Caco-2 (cell line): Measurements from ENCODE around the gene ZBTB48. TPM values are rescaled to one million over a fixed set of nuclear protein-coding genes. Genes with fewer than 3 reads are reported as not detected.
"Not testable (repeated sequence)": the region's sequence is repeated elsewhere in the genome, so short reads cannot be mapped to it uniquely, and the experiment has no call there.

Experiments used
- BruUV-seq: library from RNA; stranded (reverse); fragments of 400-500 nt; replicated peaks from 2 replicates; lab custom pipeline; 2021; lab: Mats Ljungman, UMichigan
- CTCF ChIA-PET: fragments of 300-600 bp; sonication (Branson Sonifier 250); formaldehyde crosslinking; loops from one replicate; lab custom pipeline; 2022; ENCODE audit warnings: antibody characterized with exemption; lab: Charles Lee
- POLR2A ChIA-PET: fragments of 300-600 bp; sonication (Branson Sonifier 250); formaldehyde crosslinking; loops from one replicate; lab custom pipeline; 2022; ENCODE audit warnings: antibody characterized with exemption; lab: Charles Lee
- DNase-seq, 2 experiments: peaks; one replicate each; pipeline versions ENCODE4 v3.0.0 to v3.0.0-alpha.2; 2020 to 2022
- H3K27me3 ChIP-seq: replicated peaks from 2 replicates; pipeline ENCODE4 v1.6.0; 2011; ENCODE audit warnings: low read length; ENCODE audit not compliant: control insufficient read depth, insufficient read depth
- H3K36me3 ChIP-seq: 2 replicates; pipeline ENCODE4 v1.5.1; 2011; ENCODE audit warnings: low read length; ENCODE audit not compliant: control insufficient read depth, insufficient read depth
- H3K4me1 ChIP-seq: fragments of 250-450 bp; sonication (Bioruptor Pico); 2 replicates; pipeline ENCODE4 v1.5.1; 2020; ENCODE audit warnings: mild to moderate bottlenecking
- H3K4me3 ChIP-seq: 2 replicates; pipeline ENCODE4 v1.5.1; 2011; ENCODE audit warnings: low read depth, mild to moderate bottlenecking, control low read depth, low read length
- H3K9me3 ChIP-seq: fragments of 250-450 bp; sonication (Bioruptor Pico); 2 replicates; pipeline ENCODE4 v1.5.1; 2020; ENCODE audit warnings: mild to moderate bottlenecking, moderate library complexity
- H3K27ac Mint-ChIP-seq: one replicate; pipeline ENCODE4 v1.8.0; 2022; ENCODE audit warnings: mixed read lengths; ENCODE audit not compliant: unreplicated experiment
- H3K27me3 Mint-ChIP-seq: one replicate; pipeline ENCODE4 v1.8.0; 2022; ENCODE audit warnings: mixed read lengths; ENCODE audit not compliant: insufficient read depth, unreplicated experiment
- H3K36me3 Mint-ChIP-seq: one replicate; pipeline ENCODE4 v1.8.0; 2022; ENCODE audit warnings: mild to moderate bottlenecking, mixed read lengths; ENCODE audit not compliant: insufficient read depth, unreplicated experiment
- H3K4me1 Mint-ChIP-seq: one replicate; pipeline ENCODE4 v1.8.0; 2022; ENCODE audit warnings: low read depth, mixed read lengths; ENCODE audit not compliant: unreplicated experiment
- H3K4me3 Mint-ChIP-seq: one replicate; pipeline ENCODE4 v1.8.0; 2022; ENCODE audit warnings: mild to moderate bottlenecking, moderate library complexity, mixed read lengths; ENCODE audit not compliant: unreplicated experiment
- H3K9me3 Mint-ChIP-seq: one replicate; pipeline ENCODE4 v1.8.0; 2022; ENCODE audit warnings: mixed read lengths; ENCODE audit not compliant: unreplicated experiment
- CTCF ChIP-seq, 2 experiments: fragments of 200-600 bp in 1 of 2; IDR thresholded peaks; 1 replicate in 1 of 2; 2 replicates in 1 of 2; pipeline versions ENCODE4 v1.5.1 to v1.8.0; 2011 to 2022; ENCODE audit warnings: antibody characterized with exemption in 1 of 2, control low read depth in 1 of 2, inconsistent platforms in 1 of 2, low read depth in 1 of 2, low read length in 1 of 2, mild to moderate bottlenecking in 1 of 2, moderate library complexity in 1 of 2; ENCODE audit not compliant: insufficient read depth in 1 of 2, severe bottlenecking in 1 of 2, unreplicated experiment in 1 of 2
- intact Hi-C: fragments of 100-400 bp; cut with micrococcal nuclease; formaldehyde crosslinking; loops from one replicate; pipeline ENCODE4 v1.10.0; 2022; ENCODE audit not compliant: unreplicated experiment
- total RNA-seq: library from RNA; stranded (reverse); gene quantifications from 2 replicates; pipeline ENCODE4 v1.2.3, GENCODE V29; 2022

ZBTB48 gene
- total RNA-seq, 1 experiment from 2014 or later: 22.5 TPM

DNA sequence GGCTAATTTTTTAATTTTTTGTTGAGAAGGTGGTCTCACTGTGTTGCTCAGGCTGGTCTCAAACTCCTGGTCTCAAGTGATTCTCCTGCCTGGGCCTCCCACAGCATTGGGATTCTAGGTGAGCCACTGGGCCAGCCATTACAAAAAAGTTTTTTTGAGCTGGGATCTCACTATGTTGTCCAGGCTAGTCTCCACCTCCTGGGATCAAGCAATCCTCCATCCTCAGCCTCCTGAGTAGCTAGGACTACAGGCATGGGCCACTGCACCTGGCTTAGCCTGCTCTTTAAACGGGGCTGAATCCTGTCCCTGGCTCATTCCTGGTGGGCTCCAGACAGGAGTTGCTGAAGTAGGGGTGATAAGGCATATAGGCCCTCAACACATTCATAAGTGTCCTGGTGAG, 22.2 kb upstream of the ZBTB48 start:
- Histone ChIP-seq H3K9me3 (no peaks in the 10 kb centered on the region), H3K27me3 (no peaks in the 10 kb centered on the region; the same call in 1 of the 2 replicates), H3K36me3 (no peaks in the 10 kb centered on the region), H3K4me3 (no peak overlapping the region), H3K4me1 (peaks cover 5% of the 10 kb centered on the region; the same call in 1 of the 2 replicates)
- H3K36me3 Mint-ChIP-seq: peaks cover 7% of the 10 kb centered on the region
- no peaks in the 10 kb centered on the region for H3K27me3 Mint-ChIP-seq
- H3K4me3 Mint-ChIP-seq: no peak overlapping the region
- peaks cover 5% of the 10 kb centered on the region for H3K4me1 Mint-ChIP-seq
- ChIA-PET CTCF (no interaction called here), POLR2A (no interaction called here)
- no TSS peak for BruUV-seq
- no peak overlapping the region for H3K27ac Mint-ChIP-seq
- intact Hi-C loops: loop anchor here (10.0 kb wide), 1 partner anchor 47 kb away; the partner anchor contains the start of gene KLHL21
- TF ChIP-seq CTCF (IDR thresholded peaks at IDR 0.05; ENCODE audit: insufficient read depth in 1 of 2, low read depth in 1 of 2, low read length in 1 of 2, severe bottlenecking in 1 of 2, unreplicated experiment in 1 of 2): no peak
- H3K9me3 Mint-ChIP-seq: no peaks in the 10 kb centered on the region
- DNase-seq: no peak

GRCh38 chr1:6559161-6559560, 20.6 kb upstream of the ZBTB48 start:
- not testable (repeated sequence) for H3K27ac Mint-ChIP-seq

GRCh38 chr1:6560267-6560666, 19.5 kb upstream of the ZBTB48 start:
- no peak for TF ChIP-seq CTCF (IDR thresholded peaks at IDR 0.05; ENCODE audit: insufficient read depth in 1 of 2, low read depth in 1 of 2, low read length in 1 of 2, severe bottlenecking in 1 of 2, unreplicated experiment in 1 of 2)
- ChIA-PET CTCF (no interaction called here), POLR2A (no interaction called here)
- Mint-ChIP-seq H3K4me1 (no peaks in the 10 kb centered on the region), H3K9me3 (no peaks in the 10 kb centered on the region), H3K4me3 (no peak overlapping the region), H3K27ac (no peak overlapping the region), H3K27me3 (no peaks in the 10 kb centered on the region), H3K36me3 (no peaks in the 10 kb centered on the region)
- no TSS peak for BruUV-seq
- H3K4me3 ChIP-seq: no peak overlapping the region
- DNase-seq: no peak
- H3K27me3 ChIP-seq: no peaks in the 10 kb centered on the region; the same call in 1 of the 2 replicates
- no peaks in the 10 kb centered on the region for H3K4me1 ChIP-seq
- intact Hi-C loops: no loop called here
- no peaks in the 10 kb centered on the region for H3K9me3 ChIP-seq
- no peaks in the 10 kb centered on the region for H3K36me3 ChIP-seq

More at GRCh38 chr1:6559161-6559560, 20.6 kb upstream of the ZBTB48 start:
- H3K36me3 Mint-ChIP-seq, H3K4me1 Mint-ChIP-seq, H3K9me3 ChIP-seq, H3K4me3 Mint-ChIP-seq, BruUV-seq, H3K27me3 Mint-ChIP-seq, H3K4me3 ChIP-seq, H3K4me1 ChIP-seq, H3K9me3 Mint-ChIP-seq, POLR2A ChIA-PET, CTCF ChIA-PET, DNase-seq, H3K27me3 ChIP-seq, H3K36me3 ChIP-seq: not testable (repeated sequence)
- intact Hi-C loops: loop anchor here (10.0 kb wide), 1 partner anchor 46 kb away; the partner anchor contains the start of gene KLHL21

DNA sequence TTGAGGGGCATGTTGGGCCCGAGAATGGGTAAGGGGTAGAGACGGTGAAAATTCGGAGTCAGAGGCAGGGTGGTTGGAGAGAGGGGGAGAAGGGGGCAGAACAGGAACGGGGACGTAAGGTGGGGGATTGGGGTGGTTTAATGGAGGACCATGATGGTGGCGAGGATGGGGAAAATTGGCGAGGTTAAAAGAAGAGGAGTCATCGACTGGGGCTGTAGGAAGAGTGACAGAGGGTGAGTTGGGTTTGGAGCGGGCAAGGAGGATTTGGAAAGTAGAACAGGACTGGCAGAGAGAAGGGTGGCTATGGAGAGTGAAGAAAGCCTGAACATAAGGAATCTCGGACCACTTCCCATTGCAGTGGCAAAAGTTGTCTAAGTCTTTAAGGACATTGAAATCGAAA, 10.8 kb upstream of the ZBTB48 start:
- H3K27me3 Mint-ChIP-seq: peaks cover 11% of the 10 kb centered on the region
- BruUV-seq: no TSS peak
- CTCF ChIA-PET: no interaction called here

More for the DNA sequence above, 10.8 kb upstream of the ZBTB48 start:
- intact Hi-C loops: no loop called here
- Histone ChIP-seq H3K36me3 (no peaks in the 10 kb centered on the region), H3K4me1 (no peaks in the 10 kb centered on the region), H3K27me3 (no peaks in the 10 kb centered on the region), H3K4me3 (no peak overlapping the region), H3K9me3 (no peaks in the 10 kb centered on the region)
- H3K36me3 Mint-ChIP-seq: no peaks in the 10 kb centered on the region
- no peak overlapping the region for H3K27ac Mint-ChIP-seq
- H3K4me3 Mint-ChIP-seq: no peak overlapping the region
- no peaks in the 10 kb centered on the region for H3K9me3 Mint-ChIP-seq
- DNase-seq: no peak
- no peak for TF ChIP-seq CTCF (IDR thresholded peaks at IDR 0.05; ENCODE audit: insufficient read depth in 1 of 2, low read depth in 1 of 2, low read length in 1 of 2, severe bottlenecking in 1 of 2, unreplicated experiment in 1 of 2)
- H3K4me1 Mint-ChIP-seq: no peaks in the 10 kb centered on the region
- POLR2A ChIA-PET: no interaction called here
